ENCODE data around the gene CDC42SE2.
"Not testable (repeated sequence)": the region's sequence is repeated elsewhere in the genome, so short reads cannot be mapped to it uniquely, and the experiment has no call there.

Gene CDC42SE2

DNA sequence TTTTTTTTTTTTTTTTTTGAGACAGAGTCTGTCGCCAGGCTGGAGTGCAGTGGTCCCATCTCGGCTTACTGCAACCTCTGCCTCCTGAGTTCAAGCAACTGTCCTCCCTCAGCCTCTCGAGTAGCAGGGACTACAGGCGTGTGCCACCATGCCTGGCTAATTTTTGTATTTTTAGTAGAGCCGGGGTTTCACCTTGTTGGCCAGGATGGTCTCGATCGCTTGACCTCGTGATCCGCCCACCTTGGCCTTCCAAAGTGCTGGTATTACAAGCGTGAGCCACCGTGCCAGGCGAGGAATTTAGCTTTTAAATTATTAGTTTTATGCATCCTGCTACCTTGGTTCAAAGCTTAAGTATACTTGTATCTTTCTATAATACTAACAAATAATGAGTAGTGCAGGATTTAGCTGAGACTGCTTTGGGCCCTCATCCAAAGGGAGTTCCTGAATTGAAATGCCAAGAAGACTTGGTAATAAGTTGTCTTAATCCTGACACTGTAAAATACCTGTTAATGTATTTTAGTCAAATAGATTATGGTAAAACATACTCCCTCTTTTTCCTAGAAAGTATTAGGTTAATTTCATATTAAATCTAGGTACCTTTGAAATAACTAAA is 5.0 kb downstream of the CDC42SE2 start:
- H3K27ac ChIP-seq (replicated peaks), result no peak overlapping the region
- DNase-seq (ENCODE audit: low read depth in 1 of 2, low spot score in 1 of 2), result no peak
- H3K4me3 ChIP-seq (replicated peaks; ENCODE audit: insufficient read depth, low read length), result no peak overlapping the region
- no peak for TF ChIP-seq POLR2AphosphoS5 (IDR thresholded peaks at IDR 0.05; ENCODE audit: low read depth)
- TF ChIP-seq SPI1 (IDR thresholded peaks at IDR 0.05; ENCODE audit: borderline replicate concordance, low read depth), result no peak
- TF ChIP-seq, protein P1, sequence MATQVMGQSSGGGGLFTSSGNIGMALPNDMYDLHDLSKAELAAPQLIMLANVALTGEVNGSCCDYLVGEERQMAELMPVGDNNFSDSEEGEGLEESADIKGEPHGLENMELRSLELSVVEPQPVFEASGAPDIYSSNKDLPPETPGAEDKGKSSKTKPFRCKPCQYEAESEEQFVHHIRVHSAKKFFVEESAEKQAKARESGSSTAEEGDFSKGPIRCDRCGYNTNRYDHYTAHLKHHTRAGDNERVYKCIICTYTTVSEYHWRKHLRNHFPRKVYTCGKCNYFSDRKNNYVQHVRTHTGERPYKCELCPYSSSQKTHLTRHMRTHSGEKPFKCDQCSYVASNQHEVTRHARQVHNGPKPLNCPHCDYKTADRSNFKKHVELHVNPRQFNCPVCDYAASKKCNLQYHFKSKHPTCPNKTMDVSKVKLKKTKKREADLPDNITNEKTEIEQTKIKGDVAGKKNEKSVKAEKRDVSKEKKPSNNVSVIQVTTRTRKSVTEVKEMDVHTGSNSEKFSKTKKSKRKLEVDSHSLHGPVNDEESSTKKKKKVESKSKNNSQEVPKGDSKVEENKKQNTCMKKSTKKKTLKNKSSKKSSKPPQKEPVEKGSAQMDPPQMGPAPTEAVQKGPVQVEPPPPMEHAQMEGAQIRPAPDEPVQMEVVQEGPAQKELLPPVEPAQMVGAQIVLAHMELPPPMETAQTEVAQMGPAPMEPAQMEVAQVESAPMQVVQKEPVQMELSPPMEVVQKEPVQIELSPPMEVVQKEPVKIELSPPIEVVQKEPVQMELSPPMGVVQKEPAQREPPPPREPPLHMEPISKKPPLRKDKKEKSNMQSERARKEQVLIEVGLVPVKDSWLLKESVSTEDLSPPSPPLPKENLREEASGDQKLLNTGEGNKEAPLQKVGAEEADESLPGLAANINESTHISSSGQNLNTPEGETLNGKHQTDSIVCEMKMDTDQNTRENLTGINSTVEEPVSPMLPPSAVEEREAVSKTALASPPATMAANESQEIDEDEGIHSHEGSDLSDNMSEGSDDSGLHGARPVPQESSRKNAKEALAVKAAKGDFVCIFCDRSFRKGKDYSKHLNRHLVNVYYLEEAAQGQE (IDR thresholded peaks at IDR 0.05; ENCODE audit: insufficient replicate concordance, low read depth), result no peak
- H3K27me3 ChIP-seq (ENCODE audit: insufficient read depth, poor library complexity, severe bottlenecking), result no peaks in the 10 kb centered on the region

DNA sequence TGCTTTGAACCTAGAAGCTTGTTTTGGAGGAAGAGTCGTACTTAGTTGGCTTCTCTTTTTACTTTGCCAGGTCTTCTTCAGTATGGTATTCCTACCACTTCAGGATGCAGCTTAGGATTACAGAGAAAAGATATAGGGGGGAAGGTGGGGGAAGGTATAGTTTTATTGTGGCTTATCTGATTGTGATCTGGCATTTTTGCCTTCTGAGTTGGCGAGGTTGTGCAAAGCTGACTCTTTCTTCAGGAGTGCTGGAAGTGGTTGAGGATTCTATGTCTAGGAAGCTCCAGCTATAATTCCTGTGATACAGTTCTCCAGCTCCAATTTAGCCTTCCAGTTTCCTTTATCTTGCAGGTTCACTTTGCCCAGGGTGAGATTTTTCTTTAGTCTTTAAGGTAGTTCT is 7.0 kb downstream of the CDC42SE2 start:
- Histone ChIP-seq H3K4me3 (replicated peaks; ENCODE audit: insufficient read depth, low read length) (no peak overlapping the region), H3K27me3 (ENCODE audit: insufficient read depth, poor library complexity, severe bottlenecking) (no peaks in the 10 kb centered on the region), H3K27ac (replicated peaks) (no peak overlapping the region)
- no peak for DNase-seq (ENCODE audit: low read depth in 1 of 2, low spot score in 1 of 2)
- TF ChIP-seq SPI1 (IDR thresholded peaks at IDR 0.05; ENCODE audit: borderline replicate concordance, low read depth), result no peak
- TF ChIP-seq GABPA (IDR thresholded peaks at IDR 0.05; ENCODE audit: low read depth), result no peak
- TF ChIP-seq, protein P1 (IDR thresholded peaks at IDR 0.05; ENCODE audit: insufficient replicate concordance, low read depth), result no peak
- no peak for TF ChIP-seq POLR2AphosphoS5 (IDR thresholded peaks at IDR 0.05; ENCODE audit: low read depth)
- TF ChIP-seq, protein P2, sequence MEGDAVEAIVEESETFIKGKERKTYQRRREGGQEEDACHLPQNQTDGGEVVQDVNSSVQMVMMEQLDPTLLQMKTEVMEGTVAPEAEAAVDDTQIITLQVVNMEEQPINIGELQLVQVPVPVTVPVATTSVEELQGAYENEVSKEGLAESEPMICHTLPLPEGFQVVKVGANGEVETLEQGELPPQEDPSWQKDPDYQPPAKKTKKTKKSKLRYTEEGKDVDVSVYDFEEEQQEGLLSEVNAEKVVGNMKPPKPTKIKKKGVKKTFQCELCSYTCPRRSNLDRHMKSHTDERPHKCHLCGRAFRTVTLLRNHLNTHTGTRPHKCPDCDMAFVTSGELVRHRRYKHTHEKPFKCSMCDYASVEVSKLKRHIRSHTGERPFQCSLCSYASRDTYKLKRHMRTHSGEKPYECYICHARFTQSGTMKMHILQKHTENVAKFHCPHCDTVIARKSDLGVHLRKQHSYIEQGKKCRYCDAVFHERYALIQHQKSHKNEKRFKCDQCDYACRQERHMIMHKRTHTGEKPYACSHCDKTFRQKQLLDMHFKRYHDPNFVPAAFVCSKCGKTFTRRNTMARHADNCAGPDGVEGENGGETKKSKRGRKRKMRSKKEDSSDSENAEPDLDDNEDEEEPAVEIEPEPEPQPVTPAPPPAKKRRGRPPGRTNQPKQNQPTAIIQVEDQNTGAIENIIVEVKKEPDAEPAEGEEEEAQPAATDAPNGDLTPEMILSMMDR (IDR thresholded peaks at IDR 0.05; ENCODE audit: insufficient read depth, low read length), result no peak

DNA sequence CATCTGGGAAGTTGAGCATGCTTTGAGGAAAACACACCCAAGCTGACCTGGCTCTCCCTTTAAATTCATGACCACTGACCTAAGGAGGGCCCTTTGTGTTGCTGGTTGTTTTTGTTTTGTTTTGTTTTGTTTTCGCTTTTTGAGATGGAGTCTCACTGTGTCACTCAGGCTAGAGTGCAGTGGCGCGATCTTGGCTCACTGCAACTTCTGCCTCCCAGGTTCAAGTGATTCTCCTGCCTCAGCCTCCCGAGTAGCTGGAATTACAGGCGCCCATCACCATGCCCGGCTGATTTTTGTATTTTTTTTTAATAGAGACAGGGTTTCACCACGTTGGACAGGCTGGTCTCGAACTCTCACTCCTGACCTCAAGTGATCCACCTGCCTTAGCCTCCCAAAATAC is 8.0 kb downstream of the CDC42SE2 start:
- H3K27me3 ChIP-seq (ENCODE audit: insufficient read depth, poor library complexity, severe bottlenecking); H3K27ac ChIP-seq (replicated peaks); DNase-seq (ENCODE audit: low read depth in 1 of 2, low spot score in 1 of 2); H3K4me3 ChIP-seq (replicated peaks; ENCODE audit: insufficient read depth, low read length): not testable (repeated sequence)

DNA sequence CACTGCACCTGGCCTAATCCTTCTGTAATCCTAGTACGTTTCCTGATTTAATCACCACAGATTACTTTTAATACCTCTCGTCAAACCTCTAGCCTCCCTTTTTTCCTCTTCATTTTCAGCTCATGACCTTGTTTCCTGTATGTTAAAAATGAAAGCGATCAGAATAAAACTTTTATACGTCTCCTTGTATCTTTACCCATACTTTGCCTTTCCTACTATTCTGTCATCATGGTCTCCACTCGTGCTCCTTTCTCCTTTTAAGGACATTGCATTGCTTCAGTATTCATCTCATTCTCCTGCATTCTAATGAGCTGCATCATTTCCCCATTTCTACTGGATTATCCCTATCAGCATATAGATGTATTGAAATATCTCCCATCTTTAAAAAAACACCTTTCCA is 8.5 kb downstream of the CDC42SE2 start:
- TF ChIP-seq GABPA (IDR thresholded peaks at IDR 0.05; ENCODE audit: low read depth), result no peak
- Histone ChIP-seq H3K27ac (replicated peaks) (no peak overlapping the region), H3K4me3 (replicated peaks; ENCODE audit: insufficient read depth, low read length) (no peak overlapping the region), H3K27me3 (ENCODE audit: insufficient read depth, poor library complexity, severe bottlenecking) (no peaks in the 10 kb centered on the region)
- DNase-seq (ENCODE audit: low read depth in 1 of 2, low spot score in 1 of 2), result no peak

DNA sequence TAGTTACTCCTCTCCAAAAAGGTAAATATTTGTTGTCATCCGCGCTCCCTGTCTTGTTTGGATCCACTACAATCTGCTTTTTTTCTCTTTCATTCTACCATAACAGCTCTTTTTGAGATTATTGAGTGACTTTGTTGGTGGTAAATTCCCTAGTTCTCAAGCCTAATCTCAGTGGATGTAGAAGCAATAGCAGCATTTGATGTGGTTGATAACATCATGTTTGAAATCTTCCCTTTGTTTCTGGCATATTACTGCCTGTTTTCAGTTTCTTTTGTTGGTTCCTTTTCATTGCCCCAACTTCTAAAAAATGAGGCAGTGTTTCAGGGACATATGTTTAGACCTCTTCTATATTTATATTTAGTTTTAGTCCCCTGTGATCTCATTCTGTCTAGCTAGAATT is 8.9 kb downstream of the CDC42SE2 start:
- TF ChIP-seq POLR2AphosphoS5 (IDR thresholded peaks at IDR 0.05; ENCODE audit: low read depth) (no peak), SPI1 (IDR thresholded peaks at IDR 0.05; ENCODE audit: borderline replicate concordance, low read depth) (no peak), GABPA (IDR thresholded peaks at IDR 0.05; ENCODE audit: low read depth) (no peak)
- TF ChIP-seq, protein P2 (IDR thresholded peaks at IDR 0.05; ENCODE audit: insufficient read depth, low read length), result no peak
- TF ChIP-seq, protein P1 (IDR thresholded peaks at IDR 0.05; ENCODE audit: insufficient replicate concordance, low read depth), result no peak
- DNase-seq (ENCODE audit: low read depth in 1 of 2, low spot score in 1 of 2), result no peak
- Histone ChIP-seq H3K27me3 (ENCODE audit: insufficient read depth, poor library complexity, severe bottlenecking) (no peaks in the 10 kb centered on the region), H3K27ac (replicated peaks) (no peak overlapping the region), H3K4me3 (replicated peaks; ENCODE audit: insufficient read depth, low read length) (no peak overlapping the region)
